GM19463 (cell line): ENCODE results near the gene BCAS3.

Experiments used
- ATAC-seq: cut with Tn5 transposase; IDR thresholded peaks from one replicate; pipeline ENCODE4 v1.9.1; 2021; ENCODE audit warnings: mild to moderate bottlenecking, moderate library complexity; ENCODE audit not compliant: unreplicated experiment

The BCAS3 gene

DNA sequence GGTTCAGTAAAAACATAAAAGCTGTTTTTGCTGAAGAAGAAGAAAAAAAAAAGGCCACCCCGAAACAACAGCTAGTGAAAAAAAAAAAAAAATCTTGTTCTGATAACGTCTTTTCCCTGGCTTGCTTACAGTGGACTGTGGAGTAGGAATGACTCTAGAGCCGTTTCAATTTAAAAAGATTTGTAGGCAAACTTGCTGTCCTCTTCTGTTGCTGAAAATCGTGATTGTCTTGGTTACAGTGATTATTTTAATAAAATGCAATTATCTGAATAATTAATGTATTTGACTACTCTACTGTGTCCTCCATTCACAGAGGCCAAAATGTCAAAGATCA is 531.4 kb downstream of the BCAS3 start:
- no peak for ATAC-seq

DNA sequence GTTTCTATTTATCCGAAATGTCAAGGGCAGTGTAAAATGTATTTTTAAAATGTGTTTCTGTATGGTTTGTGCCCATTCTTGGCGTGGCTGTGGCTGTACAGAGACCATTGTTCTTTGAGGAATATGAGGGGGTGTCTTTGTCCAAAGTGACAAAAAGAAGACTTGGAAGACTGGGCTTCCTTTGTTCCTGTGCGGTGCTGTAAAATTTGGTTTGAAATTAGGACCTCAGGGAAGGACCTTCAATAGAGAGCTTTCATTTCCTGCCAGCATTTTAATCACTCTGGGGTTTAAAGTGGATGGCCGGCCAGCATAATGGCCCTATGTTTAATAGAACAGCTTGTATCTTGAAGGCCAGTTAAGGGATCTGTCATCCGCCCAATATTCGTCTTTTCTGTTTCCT is 531.9 kb downstream of the BCAS3 start:
- no peak for ATAC-seq

DNA sequence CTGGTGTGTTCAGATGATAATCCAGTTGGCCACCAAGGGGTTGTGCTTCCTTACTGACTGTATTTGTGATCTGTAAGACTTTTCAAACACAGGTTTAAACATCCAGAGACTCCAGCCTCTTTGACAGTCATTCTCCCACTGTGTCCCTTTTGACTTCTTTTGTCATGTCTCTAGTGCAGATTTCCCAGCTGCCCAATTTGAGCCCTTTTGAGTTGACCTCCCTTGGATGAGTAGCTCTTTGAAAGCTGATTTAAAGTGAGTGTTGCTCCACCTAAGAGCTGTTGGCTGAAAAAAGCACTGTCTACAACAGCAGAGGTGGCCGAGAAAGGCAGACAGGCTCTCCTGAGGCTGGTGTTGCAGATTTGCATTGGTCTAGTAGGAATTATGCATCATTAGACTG is 533.6 kb downstream of the BCAS3 start:
- no peak for ATAC-seq

DNA sequence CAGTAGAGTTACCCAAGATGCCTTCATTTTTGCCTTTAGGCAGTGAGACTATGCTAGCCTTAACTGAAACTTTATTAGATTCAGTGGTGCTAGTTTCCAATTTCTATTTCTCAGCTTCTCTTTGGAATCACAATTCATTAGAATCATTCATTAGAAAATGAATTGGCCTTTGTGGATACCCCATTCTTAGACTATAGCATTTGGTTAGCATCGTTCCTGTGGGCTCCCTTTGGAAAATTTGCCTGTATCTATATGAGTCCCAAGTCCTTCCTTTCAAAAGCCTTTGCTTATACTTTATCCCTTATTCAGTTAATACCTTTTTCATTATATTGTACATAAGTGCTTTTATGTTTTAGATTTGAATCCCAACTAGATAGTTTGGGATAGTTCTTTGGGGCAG is 535.0 kb downstream of the BCAS3 start:
- no peak for ATAC-seq

DNA sequence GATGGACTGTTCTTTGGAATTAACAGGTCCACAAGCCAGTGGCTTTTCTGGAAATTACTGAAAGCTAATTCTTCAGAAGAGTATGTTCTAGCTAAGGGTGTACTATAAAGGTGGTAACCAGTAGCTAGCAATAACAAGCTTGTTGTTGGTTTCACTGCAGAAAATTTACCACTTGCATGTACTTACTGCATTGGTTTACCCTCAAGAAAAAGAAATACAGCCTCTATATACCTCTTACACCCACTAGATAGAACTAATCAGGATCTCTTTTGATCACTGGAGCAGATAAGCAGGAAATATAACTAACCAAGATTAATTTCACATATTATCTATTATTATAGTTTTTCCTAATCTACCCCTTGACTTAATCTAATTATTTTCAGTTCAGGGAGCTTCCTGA is 537.1 kb downstream of the BCAS3 start:
- no peak for ATAC-seq

DNA sequence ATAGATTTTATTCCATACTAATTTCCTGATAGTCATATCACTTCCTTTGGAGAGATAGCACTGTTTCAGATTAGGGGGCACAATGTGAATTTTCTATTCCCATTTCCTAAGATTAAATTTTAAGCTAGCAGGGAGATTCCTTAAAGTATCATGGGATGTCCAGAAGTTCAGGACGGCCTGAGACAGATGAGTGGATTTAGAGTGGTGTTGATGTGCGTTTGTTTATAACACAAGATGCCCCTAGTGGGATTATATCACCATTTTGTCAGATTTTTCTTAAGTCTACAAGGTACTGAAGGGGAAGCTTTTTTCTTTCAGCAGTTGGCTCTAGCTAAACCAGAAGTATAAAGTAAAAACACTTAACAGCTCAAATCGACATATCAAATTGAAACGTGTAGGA is 538.4 kb downstream of the BCAS3 start:
- no peak for ATAC-seq

DNA sequence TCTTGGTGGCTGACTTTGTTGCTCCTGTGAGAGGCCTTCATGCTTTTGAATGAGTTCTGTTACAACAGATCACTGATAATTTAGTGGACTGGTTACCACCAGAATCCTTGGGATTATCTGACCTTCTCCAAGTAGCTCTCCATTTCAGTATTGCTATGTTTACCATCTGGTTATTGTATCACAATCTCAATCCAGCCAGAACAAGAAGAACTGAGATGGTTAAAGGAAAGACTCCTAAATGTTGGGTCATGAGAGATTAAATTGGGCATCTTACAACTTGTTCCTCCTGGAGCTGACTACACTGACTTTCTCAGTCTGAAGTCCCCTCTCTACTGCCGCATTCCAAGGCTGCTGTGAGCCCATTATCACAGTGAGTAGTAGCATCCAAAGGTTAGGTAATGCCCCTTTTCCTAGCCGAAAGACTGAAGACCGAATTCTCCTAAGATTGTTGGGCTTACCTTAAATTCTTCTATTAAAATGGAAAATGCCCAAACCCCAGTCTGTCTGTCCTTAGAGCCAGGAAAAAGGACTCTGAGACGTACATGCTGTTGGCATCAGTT is 540.3 kb downstream of the BCAS3 start:
- no peak for ATAC-seq

DNA sequence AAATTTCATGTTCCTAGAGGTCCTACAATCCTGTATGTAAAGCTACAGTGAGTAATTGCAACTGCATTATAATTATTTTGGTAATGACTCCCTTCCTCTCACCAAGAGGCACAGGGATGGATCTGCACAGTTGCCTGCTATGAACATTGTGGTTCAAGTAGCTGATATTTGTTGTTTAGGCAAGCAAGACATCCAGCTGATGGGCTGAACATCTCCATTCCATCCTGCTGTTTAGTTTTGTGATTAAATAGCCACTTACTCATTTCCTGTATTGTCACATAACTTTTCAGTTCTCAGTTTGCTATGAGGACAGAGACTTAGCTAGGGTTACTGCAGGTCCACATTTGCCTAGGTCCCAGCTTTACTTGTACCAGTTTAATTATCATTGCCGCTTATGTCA is 540.8 kb downstream of the BCAS3 start:
- ATAC-seq: no peak

DNA sequence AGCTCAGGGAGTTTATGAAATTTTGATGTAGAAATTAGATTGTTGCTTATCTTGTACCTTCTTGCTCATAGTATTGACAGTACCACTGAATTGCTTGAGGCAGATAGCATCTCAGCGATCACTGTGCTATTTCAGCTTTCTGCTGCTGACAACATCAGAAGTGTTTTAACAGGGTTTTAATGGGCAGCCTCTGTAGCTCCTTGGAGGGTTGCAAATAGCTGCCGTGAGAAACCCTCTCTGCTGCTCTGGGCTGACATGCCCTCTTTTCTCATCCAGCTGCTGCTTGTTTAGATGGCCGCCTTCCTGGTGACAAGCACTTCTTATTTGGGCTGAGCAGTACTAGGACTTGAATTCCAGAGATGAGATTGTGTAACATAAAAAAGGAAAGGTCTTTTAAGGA is 541.8 kb downstream of the BCAS3 start:
- ATAC-seq: no peak

DNA sequence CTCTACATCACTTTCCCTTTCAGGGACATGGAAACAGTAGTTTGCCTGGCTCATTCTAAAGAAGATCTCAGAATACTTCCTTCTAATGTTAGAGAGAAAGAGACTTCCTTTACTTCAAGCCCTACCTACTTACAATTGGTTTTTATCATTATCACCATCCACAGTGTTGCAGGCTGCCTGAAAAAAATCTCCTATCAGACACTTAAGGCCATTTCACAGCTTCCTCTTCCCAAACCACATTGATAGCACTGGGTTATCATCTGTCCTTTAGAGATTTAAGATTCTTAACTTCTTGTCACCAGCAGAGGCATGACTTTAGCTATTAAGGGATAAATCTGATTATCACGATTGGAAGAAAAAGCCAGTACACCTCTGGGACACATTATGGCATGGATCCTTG is 543.5 kb downstream of the BCAS3 start:
- ATAC-seq: no peak

DNA sequence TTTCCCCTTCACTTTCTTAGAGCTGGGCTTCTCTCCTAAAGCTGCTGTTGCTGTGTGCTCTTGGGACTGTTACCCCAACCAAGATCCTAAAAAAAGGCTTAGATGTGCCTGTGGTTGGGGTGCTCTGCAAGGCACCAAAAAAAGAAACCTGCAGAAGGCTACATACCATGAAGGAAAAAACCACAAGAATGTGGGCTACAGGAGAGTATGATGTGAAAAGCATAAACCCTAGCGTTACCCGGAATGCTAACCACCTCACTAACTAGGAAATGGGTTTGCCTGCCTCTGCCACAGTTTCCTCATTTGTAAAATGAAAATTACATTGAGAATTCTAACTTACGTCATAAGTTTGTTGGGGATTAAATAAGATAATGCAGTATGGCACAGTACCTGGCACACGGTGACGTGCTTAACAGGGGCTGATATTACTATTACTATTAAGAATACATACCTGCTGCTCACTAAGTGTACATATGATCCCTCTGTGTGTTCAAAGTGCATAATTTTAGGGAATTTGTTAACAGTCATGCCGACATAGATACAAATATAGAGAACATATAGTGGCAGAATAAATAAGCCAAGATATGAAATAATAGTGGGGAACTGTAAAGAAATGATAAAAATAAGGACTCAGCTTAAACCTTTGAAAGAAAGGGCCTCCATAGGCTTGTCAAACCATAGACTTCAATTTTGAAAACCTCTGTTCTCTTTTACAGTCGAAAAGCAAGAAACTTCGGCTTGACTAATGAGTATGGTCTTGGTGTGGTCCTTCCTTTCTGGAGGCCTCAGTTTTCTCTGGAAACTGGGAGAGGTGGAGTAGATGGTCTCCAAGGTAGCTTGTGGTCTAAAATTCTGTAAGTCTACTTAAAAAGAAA is 544.2 kb downstream of the BCAS3 start:
- no peak for ATAC-seq

DNA sequence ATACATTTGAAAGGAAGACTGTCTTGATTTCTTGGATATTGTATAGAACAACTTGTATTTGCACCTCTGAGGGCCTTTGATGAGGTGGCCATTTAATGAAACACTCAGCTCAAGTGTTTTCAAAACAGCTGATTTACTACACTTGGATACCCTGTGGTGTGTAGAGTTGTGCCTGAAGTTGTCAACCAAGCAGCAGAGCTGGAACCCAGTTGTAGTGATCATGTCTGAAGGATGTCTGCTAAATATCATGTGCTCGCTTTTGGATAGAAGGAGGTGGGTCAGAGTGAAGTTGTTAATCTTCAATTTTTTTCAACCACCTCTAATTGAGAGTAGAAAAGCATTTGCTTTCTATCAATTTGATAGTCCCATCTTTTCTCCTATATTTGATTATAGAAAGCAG is 546.1 kb downstream of the BCAS3 start:
- ATAC-seq: no peak

DNA sequence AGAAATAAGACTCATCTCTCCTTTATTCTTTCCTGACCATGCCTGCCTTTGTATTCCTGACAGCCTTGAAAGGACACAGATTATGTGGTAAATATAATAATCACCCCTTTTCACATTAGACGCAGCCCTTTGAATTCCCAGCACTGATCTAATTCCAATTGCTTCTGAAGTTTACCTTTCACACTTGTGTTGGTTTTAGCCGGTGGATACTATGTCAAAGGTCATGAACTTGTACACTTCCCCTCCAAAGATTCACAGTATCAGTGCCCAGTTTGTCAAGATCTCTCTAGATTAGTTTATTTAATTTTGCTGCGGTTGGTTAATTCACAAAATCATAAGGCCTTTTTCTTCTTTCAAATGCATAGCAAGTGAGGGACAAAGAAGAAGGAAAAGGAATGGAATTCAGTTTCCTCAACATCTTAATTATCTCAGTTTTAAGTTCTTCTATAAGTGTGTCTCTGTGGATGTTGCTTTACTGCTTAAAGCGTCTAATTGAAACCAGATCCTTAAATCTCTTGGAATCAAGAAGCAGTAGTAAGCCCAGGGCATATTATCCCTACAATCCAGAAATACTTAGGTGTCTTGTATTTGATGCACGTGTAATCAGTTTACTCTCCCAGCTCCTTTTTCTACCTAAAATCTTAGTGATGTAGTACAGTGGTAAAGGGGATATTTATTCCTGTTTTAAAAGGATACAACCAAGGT is 547.7 kb downstream of the BCAS3 start:
- no peak for ATAC-seq

DNA sequence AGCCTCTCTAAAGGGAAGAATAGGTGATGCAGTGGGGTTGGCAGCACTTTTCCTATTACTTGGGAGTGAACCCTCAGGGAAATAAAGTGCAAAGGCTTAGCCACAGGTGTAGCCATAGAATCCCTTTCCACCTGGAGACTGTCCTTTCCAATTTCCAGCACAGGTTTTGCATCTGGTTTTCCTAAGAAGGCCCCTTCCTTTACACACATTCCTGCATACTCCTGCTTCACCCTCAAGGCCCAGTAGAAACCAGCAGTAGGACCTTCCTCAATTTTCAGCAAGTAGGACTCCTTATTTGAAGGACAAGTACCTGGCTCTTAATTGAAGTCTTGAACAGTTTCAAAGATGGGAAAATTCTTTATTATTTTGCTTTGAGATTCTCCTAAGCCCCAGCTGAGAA is 550.2 kb downstream of the BCAS3 start:
- ATAC-seq: no peak

DNA sequence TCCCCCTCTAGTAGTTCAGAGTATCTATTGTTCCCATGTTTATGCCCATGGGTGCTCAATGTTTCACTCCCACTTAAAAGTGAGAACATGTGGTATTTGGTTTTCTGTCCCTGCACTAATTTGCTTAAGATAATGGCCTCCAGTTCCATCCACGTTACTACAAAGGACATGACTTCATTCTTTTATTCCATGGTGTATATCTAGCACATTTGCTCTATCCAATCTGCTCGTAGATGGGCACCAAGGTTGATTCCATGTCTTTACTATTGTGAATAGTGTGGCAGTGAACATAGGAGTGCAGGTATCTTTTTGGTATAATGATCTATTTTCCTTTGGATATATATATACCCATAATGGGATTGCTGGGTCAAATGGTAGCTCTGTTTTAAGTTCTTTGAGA is 552.8 kb downstream of the BCAS3 start:
- no peak for ATAC-seq

DNA sequence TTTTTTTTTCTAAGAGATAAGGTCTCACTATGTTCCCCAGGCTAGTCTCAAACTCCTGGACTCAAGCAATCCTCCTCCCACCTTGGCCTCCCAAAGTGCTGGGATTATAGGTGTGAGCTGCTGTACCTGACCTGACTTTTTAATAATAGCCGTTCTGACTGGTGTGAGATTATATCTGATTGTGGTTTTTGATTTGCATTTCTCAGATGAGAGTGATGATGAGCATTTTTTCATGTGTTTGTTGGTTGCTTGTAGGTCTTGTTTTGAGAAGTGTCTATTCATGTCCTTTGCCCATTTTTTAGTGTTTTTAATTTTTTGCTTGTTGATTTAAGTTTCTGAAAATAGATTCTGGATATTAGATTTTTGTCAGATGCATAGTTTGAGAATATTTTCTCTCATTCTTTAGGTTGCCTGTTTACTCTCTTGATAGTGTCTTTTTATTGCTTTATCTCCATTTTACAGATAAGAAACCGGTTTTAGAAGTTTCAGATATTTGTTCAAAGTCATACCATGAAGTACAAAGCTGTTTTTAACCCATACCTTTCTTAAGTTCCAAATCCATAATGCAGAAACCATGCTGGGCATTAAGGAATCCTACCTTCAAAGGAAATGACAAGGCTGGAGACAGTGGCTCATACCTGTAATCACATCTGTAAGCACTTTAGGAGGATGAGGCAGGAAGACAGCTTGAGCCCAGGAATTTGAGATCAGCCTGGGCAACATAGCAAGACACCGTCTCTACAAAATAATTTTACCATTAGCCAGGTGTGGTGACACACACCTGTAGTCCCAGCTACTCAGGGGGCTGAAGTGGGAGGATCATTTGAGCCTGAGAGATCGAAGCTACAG is 553.5 kb downstream of the BCAS3 start:
- ATAC-seq: no peak

DNA sequence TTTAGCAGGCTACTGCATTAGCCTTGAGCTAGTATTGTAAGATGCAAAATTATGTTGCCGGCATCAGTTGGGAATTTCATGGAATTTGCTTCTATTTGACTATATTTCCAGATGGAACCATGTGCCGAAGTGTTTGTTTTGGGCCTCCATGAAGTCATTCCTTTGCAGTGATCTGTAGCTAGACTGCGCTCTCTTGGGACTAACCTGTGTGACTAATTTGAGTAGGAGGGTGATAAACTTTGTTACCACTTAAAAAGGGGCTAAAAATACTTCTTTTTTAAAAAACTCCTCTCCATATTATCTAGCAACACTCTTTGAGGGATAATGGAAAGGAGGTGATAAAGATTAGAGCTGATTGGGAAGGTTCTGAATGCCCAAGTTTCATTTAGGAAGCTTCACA is 555.2 kb downstream of the BCAS3 start:
- ATAC-seq: no peak

DNA sequence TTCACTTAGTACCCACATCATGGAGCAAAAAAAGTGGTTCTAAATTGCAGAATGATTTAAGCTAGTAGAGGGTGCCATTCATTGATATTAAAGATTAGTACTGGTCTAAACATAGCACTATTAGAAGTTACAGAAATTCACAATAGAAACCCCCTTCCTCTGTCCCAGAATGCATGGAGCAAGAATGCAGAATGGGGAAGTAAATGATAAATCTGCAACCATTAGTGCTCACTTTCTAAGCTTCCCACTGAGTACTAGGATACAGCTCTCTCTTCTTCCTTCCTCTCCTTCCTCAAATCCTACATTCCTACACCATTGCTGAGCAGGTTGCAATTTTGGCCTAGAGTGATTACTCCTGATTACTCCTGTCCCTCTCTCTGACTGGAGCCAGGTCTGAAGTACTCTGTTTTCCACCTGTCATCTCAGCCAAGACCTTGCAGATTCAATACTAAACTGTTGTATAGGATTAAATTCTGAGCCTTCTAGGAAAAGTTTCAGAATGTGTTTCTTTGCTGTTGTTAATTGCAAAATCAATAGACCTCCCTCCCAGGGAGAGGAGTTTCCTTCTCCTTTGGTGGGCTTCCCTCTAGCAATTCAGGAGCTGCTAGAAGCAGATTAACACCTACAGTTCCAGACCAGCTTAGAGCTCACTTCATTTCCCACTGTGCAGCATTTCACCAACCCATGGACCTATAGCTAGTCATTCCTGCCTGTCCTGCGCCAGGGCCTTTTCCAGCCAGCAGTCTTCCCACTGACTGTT is 556.5 kb downstream of the BCAS3 start:
- ATAC-seq: no peak

DNA sequence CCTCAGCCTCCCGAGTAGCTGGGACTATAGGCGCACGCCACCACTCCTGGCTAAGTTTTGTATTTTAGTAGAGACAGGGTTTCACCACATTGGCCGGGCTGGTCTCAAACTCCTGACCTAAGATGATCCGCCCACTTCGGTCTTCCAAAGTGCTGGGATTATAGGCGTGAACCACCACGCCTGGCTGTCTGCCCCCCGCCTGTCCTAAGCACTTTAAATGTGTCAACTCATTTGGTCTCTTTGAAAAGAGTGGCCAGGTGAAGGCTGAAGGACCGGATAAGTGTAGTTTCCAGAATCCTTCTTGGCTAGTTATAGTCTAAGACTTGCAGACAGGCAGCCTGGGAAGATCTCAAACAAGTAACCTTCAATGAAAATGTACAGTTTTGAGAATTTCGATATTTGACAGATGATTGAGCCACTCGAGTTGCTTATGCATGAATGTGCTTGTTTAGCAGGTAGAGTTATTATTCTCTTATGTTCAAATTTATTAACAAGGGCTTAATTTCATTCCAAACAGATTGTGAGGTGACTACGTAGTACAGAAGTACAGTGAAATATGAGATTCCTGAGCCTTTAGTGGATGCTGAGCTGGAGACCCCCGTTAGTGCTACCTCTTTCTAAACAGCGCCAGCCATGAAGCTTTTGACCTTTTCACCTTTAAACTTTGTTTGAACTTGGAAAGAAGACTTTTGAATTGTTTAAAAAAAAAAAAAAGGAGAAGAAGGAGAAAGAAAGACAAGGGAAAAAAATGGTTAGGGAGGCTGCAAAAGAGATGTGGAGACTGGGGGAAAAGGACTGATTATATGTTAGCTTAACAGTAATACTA is 557.6 kb downstream of the BCAS3 start:
- ATAC-seq: no peak

DNA sequence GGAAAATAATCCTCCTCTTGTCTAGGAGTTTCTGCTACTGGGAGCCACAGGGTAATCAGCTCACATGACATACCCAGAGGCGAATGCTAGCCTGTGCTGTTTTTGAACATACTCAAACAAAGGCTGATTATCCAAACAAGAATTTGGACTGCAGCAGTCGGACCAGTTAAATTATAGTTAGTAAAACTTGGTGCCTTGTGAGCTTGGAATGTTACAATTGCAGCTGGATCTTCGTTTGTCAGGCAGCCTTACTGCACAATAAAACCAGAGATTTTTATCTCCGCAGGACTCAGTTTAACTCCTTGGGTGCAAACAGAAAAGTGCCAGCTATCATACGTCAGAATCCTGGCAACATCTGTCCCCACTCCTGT is 558.2 kb downstream of the BCAS3 start:
- ATAC-seq: no peak
